GM18873 (cell line): ENCODE data around the gene FGD4.
A peak's percentile ranks its signal among the peaks of the same experiment; 100 is the strongest.

Source experiments
- ATAC-seq: cut with Tn5 transposase; IDR thresholded peaks from one replicate; pipeline ENCODE4 v1.9.1; 2021; ENCODE audit warnings: mild to moderate bottlenecking, moderate library complexity, moderate number of reproducible peaks; ENCODE audit not compliant: unreplicated experiment, low FRiP score

The FGD4 gene

GRCh38 chr12:32596030-32596429, 196.7 kb downstream of the FGD4 start:
- ATAC-seq = no peak

- ATAC-seq = no peak
Measured at GRCh38 chr12:32598688-32599087, 199.3 kb downstream of the FGD4 start.

- no peak for ATAC-seq
Measured at GRCh38 chr12:32600681-32601080, 201.3 kb downstream of the FGD4 start.

GRCh38 chr12:32603071-32603470, 203.7 kb downstream of the FGD4 start:
- no peak for ATAC-seq

- peak; percentile 96 for ATAC-seq
Measured at GRCh38 chr12:32603858-32604257, 204.5 kb downstream of the FGD4 start.

GRCh38 chr12:32604565-32604964, 205.2 kb downstream of the FGD4 start:
- no peak for ATAC-seq

- ATAC-seq = no peak
Measured at GRCh38 chr12:32605326-32606095, 206.2 kb downstream of the FGD4 start.

GRCh38 chr12:32606443-32606842, 207.1 kb downstream of the FGD4 start:
- ATAC-seq = no peak

- ATAC-seq = peak; percentile 44
Measured at GRCh38 chr12:32609966-32610365, 210.6 kb downstream of the FGD4 start.

- no peak for ATAC-seq
Measured at GRCh38 chr12:32611986-32612385, 212.6 kb downstream of the FGD4 start.

- no peak for ATAC-seq
Measured at GRCh38 chr12:32612658-32613614, 213.6 kb downstream of the FGD4 start.

- ATAC-seq = no peak
Measured at GRCh38 chr12:32615441-32615840, 216.1 kb downstream of the FGD4 start.

GRCh38 chr12:32617534-32617933, 218.2 kb downstream of the FGD4 start:
- ATAC-seq = no peak

GRCh38 chr12:32618115-32618514, 218.8 kb downstream of the FGD4 start:
- no peak for ATAC-seq

- ATAC-seq = no peak
Measured at GRCh38 chr12:32627976-32628375, 228.6 kb downstream of the FGD4 start.

GRCh38 chr12:32641287-32641901, 242.0 kb downstream of the FGD4 start:
- ATAC-seq = no peak

- no peak for ATAC-seq
Measured at GRCh38 chr12:32644431-32644830, 245.1 kb downstream of the FGD4 start.

GRCh38 chr12:32647275-32647674, 247.9 kb downstream of the FGD4 start:
- ATAC-seq = no peak

- no peak for ATAC-seq
Measured at GRCh38 chr12:32650508-32650907, 251.2 kb downstream of the FGD4 start.

GRCh38 chr12:32651151-32651955, 252.0 kb downstream of the FGD4 start:
- no peak for ATAC-seq

- no peak for ATAC-seq
Measured at GRCh38 chr12:32651956-32652210, 252.5 kb downstream of the FGD4 start.
